GM19395 (cell line): ENCODE results near the gene SLC2A9.

Experiments
- ATAC-seq: cut with Tn5 transposase; IDR thresholded peaks from one replicate; pipeline ENCODE4 v1.9.1; 2021; ENCODE audit warnings: mild to moderate bottlenecking, moderate library complexity; ENCODE audit not compliant: unreplicated experiment

Gene SLC2A9

DNA sequence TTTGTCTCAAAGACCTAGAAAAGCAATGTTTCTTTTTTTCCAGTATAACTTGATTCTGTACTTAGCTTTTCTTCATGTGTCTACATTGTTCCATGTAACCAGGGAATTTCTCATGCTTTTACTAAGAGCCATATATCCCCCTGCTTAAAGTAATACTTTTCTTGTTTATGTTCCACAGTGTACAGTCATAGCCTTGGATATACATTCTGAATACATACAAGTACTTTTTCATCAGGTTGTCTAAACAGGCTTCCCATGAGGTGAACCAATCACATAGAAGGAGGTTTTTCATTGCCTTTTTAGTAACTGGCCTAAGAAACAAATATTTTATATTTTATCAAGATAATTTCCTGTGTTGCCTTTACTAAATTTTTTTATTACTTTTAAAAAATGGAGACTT lies 52.8 kb downstream of the SLC2A9 start:
- no peak for ATAC-seq

GRCh38 chr4:9964879-9965278 lies 56.4 kb downstream of the SLC2A9 start:
- no peak for ATAC-seq

GRCh38 chr4:9963328-9963727 lies 58.0 kb downstream of the SLC2A9 start:
- no peak for ATAC-seq

DNA sequence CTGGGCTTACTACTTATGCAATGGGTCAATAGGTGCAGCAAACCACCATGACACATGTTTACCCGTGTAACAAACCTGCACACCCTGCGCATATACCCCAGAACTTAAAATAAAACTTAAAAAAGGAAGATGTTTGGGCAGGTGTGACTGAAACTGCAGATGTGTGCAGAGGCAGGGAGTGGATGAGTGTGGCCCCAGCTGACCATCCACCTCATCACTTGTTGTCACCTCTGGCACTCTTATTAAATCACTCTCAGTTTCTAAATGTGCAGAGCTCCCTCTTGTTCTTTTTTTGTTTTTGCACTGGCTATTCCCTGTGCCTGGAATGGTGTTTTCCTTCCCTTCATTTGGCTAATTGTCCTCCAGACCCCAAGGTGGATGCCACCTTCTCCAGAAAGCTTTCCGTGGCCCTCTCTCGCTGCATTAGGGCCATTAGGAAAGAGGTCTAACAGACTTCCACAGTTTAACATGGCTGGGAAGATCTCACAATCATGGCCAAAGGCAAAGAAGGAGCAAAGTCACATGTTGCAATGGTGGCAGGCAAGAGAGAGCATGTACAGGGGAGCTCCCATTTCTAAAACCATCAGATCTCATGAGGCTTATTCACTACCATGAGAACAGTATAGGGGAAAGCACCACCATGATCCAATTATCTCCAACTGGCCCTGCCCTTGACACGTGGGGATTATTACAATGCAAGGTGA lies 58.5 kb downstream of the SLC2A9 start:
- ATAC-seq = no peak

GRCh38 chr4:9954468-9954867 lies 66.8 kb downstream of the SLC2A9 start:
- ATAC-seq = no peak

DNA sequence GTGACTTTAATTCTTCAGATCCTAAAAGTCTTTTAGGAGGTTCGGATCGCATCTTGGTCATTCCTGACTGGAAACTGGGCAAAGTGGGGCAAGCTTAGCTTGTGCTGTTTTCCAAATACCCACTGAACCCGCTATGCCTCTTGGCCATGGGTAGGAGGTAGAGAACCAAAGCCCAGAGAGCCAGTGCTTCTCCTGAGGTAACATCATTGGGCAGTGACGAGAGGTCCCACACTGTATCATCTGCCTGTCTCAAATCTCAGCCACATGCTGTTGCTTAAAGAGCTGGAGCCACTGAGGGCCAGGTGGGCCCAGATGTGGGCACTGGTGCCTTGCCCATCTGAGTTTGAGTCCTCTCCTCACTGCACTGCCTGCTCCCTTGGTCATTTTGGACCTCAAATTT lies 68.2 kb downstream of the SLC2A9 start:
- ATAC-seq = no peak

GRCh38 chr4:9952415-9952950 lies 68.8 kb downstream of the SLC2A9 start:
- ATAC-seq = no peak

DNA sequence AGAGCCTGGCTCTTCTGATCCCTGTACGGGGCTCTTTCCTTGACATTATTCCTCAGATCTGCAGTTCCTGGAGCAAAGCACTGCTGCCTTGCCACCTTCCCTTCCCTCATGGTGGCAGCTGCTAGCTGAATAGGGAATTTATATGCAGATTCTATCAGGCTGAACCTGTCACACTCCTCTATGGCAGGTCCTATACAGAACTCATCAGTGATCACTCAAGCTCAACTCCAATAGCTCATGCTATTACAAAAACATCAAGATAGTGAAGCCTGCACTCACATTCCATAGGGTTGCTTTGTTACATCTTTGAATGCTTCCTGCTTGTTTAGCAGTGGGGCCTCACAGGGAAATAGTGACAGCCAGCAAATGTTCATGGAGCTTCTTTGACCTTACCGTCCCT lies 71.7 kb downstream of the SLC2A9 start:
- ATAC-seq = no peak

GRCh38 chr4:9947168-9948062 lies 73.9 kb downstream of the SLC2A9 start:
- ATAC-seq = no peak

GRCh38 chr4:9946170-9946569 lies 75.1 kb downstream of the SLC2A9 start:
- no peak for ATAC-seq

DNA sequence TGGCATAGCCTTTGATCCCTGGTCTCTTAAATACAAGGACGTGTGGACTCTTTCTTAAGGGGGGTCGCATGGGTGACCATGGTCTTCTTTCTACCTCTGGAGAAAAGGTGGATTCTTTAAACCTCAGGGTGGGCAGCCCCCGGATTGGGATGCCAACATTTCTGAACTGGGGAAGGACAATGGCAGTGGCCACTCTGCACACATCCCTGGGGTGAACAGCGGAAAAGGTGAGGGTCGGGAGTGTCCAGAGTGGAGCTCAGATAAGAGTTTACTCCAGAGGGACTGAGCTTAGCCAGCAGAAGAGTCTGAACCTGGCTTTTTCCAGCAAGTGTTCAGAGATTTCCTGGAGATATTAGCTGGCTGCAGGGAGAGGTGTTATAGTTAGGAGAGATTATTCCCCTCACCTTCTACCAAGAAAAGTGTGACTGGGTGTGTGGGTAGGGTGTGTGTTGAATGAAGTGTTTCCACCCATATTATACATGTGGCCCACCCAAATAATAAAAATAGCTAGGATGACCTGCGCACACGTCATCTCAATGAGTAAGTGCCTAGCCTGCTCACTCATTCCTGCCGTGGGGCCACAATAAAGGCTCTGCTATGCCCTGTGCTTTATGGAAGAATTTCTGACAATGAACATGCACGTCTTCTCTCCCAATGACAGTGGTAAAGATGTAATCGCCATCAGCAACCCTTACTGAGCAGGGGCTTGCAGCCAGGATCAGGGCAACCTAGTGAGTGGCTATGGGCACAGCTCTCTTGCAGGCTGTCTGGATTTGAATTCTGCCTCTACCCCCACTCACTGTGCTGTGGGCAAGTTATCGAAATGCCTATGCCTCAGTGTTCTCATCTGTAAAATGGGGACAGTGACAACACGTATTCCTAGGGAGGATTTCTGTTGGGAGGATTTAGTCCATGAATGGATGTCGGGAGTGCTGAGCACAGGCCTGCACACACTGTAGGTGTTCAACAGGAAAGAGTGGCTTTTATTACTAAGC lies 76.6 kb downstream of the SLC2A9 start:
- ATAC-seq = no peak

- ATAC-seq = no peak
Observed at GRCh38 chr4:9943761-9944160, 77.5 kb downstream of the SLC2A9 start.

DNA sequence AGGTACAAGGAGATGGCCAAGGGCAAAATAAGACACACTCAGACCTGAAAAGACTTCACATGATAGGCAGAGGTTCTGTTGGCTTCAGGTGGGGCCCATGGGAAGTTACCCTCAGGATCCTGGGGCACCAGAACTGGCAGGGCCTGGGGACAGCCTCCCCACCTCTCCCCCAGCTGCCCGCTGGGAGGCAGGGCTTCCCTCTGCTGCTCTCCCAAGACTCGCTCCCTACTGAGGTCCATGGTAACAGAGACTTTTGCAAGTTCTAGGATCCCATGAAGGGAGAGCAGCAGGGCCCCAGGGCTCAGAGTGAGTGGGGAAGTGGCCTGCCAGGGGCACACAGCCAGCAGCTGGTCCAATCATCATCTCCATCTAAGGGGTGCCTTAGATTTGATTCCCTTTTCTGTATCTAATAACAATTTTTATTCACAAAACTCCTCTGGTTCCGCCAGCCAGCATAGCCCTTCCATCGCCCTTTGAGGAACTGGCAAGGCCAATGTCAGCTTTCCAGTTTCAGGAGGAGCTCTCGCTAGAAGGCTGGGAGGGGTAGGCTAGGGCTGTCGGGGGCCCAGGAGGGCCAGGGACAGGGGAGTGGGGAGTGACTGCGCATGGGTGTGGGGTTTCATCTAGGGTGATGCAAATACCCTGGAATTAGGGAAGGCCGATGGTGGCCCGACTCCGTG lies 78.2 kb downstream of the SLC2A9 start:
- no peak for ATAC-seq

DNA sequence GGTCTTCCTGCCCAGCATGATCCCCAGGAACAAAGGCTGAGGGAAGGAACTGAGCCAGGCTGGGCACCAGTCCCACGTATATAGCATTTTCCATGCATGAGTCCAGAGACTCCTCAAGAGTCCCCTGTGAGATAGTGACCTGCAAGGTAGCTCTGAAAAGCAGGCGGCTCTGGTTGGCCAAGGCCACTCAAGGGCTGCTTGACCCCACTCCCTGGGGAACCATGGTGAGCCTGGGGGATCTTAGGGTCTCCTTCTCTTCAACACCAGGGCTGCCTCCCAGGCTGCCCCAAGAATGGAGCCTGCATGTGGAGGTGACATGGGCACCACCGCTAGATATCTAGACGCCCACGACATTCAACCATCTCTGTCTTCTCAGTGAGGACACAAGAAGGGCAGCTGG lies 79.2 kb downstream of the SLC2A9 start:
- ATAC-seq = no peak

- ATAC-seq = no peak
Observed at GRCh38 chr4:9940041-9940440, 81.3 kb downstream of the SLC2A9 start.

- no peak for ATAC-seq
Observed at GRCh38 chr4:9938933-9939332, 82.4 kb downstream of the SLC2A9 start.

- no peak for ATAC-seq
Observed at GRCh38 chr4:9937078-9937477, 84.2 kb downstream of the SLC2A9 start.

DNA sequence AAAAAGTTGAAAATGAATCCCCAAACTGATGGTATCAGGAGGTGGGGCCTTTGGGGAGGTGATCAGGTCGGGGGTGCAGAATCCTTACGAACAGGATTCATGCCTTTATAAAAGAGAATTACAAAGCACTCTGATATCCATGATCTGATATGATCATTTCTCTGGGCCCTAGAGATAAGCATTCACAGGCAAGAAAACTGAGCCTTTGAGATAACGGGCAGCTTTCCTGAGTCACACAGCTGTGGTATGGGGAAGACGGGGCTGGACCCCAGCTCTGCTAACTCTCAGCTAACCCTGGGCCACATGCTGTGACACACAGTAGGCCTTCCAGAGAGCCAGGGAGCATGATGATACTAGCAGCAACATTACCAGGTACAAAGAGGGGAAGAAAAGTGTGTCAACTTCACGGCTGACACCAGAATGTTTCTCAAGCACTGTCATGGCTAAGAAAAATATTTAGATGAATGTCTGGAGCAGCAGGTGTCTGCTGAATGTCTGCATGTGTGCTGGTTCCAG lies 85.1 kb downstream of the SLC2A9 start:
- no peak for ATAC-seq

GRCh38 chr4:9933956-9934355 lies 87.3 kb downstream of the SLC2A9 start:
- no peak for ATAC-seq

DNA sequence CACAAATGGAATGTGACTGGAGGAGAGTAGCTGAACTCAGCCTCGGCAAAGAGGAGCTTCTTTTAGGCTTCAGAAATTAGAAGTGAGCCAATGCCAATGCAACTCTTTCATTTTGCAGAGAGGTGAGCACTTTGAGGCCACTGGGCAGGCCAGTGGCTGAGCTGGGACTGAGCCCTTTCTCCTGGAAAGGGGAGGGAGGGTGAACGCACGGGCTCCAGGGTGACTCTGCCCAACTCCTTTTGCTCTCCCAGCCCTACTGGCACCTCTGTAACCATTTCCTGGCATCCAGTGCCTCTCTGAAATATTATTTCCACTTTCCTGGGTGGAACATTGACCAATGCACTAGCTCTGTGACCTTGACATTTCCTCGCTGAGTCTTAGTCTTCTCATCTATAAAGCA lies 88.1 kb downstream of the SLC2A9 start:
- no peak for ATAC-seq
